HepG2 (cell line): ENCODE measurements around the gene CD300LG. TPM values are rescaled to one million over a fixed set of nuclear protein-coding genes. Genes with fewer than 3 reads are reported as not detected.

Source experiments
- BORCS8-MEF2B ChIP-seq: sonication (generic); formaldehyde crosslinking; IDR thresholded peaks from 2 replicates; pipeline ENCODE4 v1.8.0; 2022; ENCODE audit warnings: mild to moderate bottlenecking, missing genetic modification reagents
- CBFB ChIP-seq: sonication (generic); formaldehyde crosslinking; IDR thresholded peaks from 2 replicates; pipeline ENCODE4 v1.4.0; 2020; ENCODE audit warnings: missing genetic modification reagents
- CBX5 ChIP-seq: sonication (generic); formaldehyde crosslinking; IDR thresholded peaks from 2 replicates; pipeline ENCODE4 v1.4.0; 2020; ENCODE audit warnings: missing genetic modification reagents, borderline replicate concordance
- CREBL2 ChIP-seq: sonication (generic); formaldehyde crosslinking; IDR thresholded peaks from 2 replicates; pipeline ENCODE4 v1.8.1; 2023; ENCODE audit warnings: missing genetic modification reagents, mild to moderate bottlenecking, borderline replicate concordance
- DDIT3 ChIP-seq: sonication (generic); formaldehyde crosslinking; IDR thresholded peaks from 2 replicates; pipeline ENCODE4 v1.4.0; 2020; ENCODE audit warnings: mild to moderate bottlenecking, missing genetic modification reagents
- GRHL1 ChIP-seq: sonication (generic); formaldehyde crosslinking; conservative IDR thresholded peaks from 2 replicates; pipeline ENCODE4 v1.8.0; 2022; ENCODE audit warnings: missing genetic modification reagents
- HNRNPLL ChIP-seq: fragments of 200-400 bp; formaldehyde crosslinking; IDR thresholded peaks from 2 replicates; pipeline ENCODE4 v1.6.1; 2017; ENCODE audit warnings: mild to moderate bottlenecking, low read depth, low read length; ENCODE audit not compliant: poor library complexity, severe bottlenecking
- KLF6 ChIP-seq: IDR thresholded peaks from 2 replicates; pipeline ENCODE4 v1.8.0; 2016; ENCODE audit warnings: missing biosample characterization, missing genetic modification reagents
- MAFK ChIP-seq, 2 experiments: IDR thresholded peaks in 1 of 2; conservative IDR thresholded peaks in 1 of 2; 2 replicates each; pipeline ENCODE4 v1.6.1; 2011; ENCODE audit warnings: improper control_type of control experiment in 2 of 2, low read length in 2 of 2
- PRDM10 ChIP-seq: sonication (generic); formaldehyde crosslinking; IDR thresholded peaks from 2 replicates; pipeline ENCODE4 v1.4.0; 2020; ENCODE audit warnings: low read depth, missing genetic modification reagents
- PRDM15 ChIP-seq: sonication (generic); formaldehyde crosslinking; IDR thresholded peaks from 2 replicates; pipeline ENCODE4 v1.4.0; 2020; ENCODE audit warnings: missing genetic modification reagents
- SALL1 ChIP-seq: sonication (generic); formaldehyde crosslinking; IDR thresholded peaks from 2 replicates; pipeline ENCODE4 v1.8.0; 2022; ENCODE audit warnings: mild to moderate bottlenecking, missing genetic modification reagents
- ZKSCAN5 ChIP-seq: sonication (generic); formaldehyde crosslinking; IDR thresholded peaks from 2 replicates; pipeline ENCODE4 v1.5.1; 2020; ENCODE audit warnings: mild to moderate bottlenecking, missing genetic modification reagents
- ZMAT3 ChIP-seq: sonication (generic); formaldehyde crosslinking; conservative IDR thresholded peaks from 2 replicates; pipeline ENCODE4 v1.7.0; 2021; ENCODE audit warnings: missing genetic modification reagents
- ZNF350 ChIP-seq: sonication (generic); formaldehyde crosslinking; IDR thresholded peaks from 2 replicates; pipeline ENCODE4 v1.4.0; 2020; ENCODE audit warnings: mild to moderate bottlenecking, low read depth, missing genetic modification reagents, borderline replicate concordance
- ZNF766 ChIP-seq: sonication (generic); formaldehyde crosslinking; IDR thresholded peaks from 2 replicates; pipeline ENCODE4 v1.5.0; 2020; ENCODE audit warnings: missing genetic modification reagents, borderline replicate concordance
- polyA plus RNA-seq, 8 experiments: library from polyadenylated mRNA; depleted of rRNA in 3 of 8; stranded (reverse) in 7 of 8; unstranded in 1 of 8; fragments of >200 nt; fragmentation: Illumina TruSeq in 4 of 8; extraction: Trizol in 4 of 8; gene quantifications; 2 replicates each; pipeline versions ENCODE4 v1.2.1 to v1.2.3, GENCODE V29; 2011 to 2016; ENCODE audit warnings: low read depth in 4 of 8, missing spikeins in 1 of 8, mixed read lengths in 1 of 8; ENCODE audit not compliant: insufficient read depth in 1 of 8
- total RNA-seq, 5 experiments: library from RNA; depleted of rRNA; stranded (reverse); fragments of >200 nt; fragmentation: Illumina TruSeq; extraction: Trizol; gene quantifications; 2 replicates each; pipeline ENCODE4 v1.2.3, GENCODE V29; 2016; ENCODE audit warnings: low read depth in 1 of 5

CD300LG gene
- total and polyA plus RNA-seq, 2 of the 13 experiments (the other 11 are each of a cell fraction or from before 2014, with no cell fraction given), result not detected

GRCh38 chr17:43878260-43879175, 31.5 kb downstream of the CD300LG start (continued):
- TF ChIP-seq GRHL1 (CRISPR knock-in tag), result no peak
- no peak for TF ChIP-seq MAFK (conservative IDR thresholded peaks at IDR 0.05 in 1 of 2, IDR thresholded peaks at IDR 0.05 in 1 of 2; ENCODE audit: low read length in 2 of 2)
- TF ChIP-seq PRDM10 (CRISPR knock-in tag), result no peak
- 0 out of 2 replicates have a peak, but pooled peaks have one; percentile 30 for TF ChIP-seq CREBL2
- no peak for TF ChIP-seq ZNF766 (CRISPR knock-in tag)
- peak; percentile 54 for TF ChIP-seq HNRNPLL
- TF ChIP-seq KLF6 (CRISPR knock-in tag), result no peak
- 0 out of 2 replicates have a peak, but pooled peaks have one; percentile 28 for TF ChIP-seq CBFB
- TF ChIP-seq ZKSCAN5, result no peak
- TF ChIP-seq SALL1 (CRISPR knock-in tag), result peak; percentile 45; the same call in 1 of the 2 replicates
- peak; percentile 55; the same call in 1 of the 2 replicates for TF ChIP-seq BORCS8-MEF2B (CRISPR knock-in tag)
- TF ChIP-seq DDIT3 (CRISPR knock-in tag), result no peak
- TF ChIP-seq CBX5 (CRISPR knock-in tag), result peak; percentile 59; the same call in 1 of the 2 replicates
- TF ChIP-seq ZNF350 (CRISPR knock-in tag), result peak; percentile 41; the same call in 1 of the 2 replicates
- TF ChIP-seq PRDM15 (CRISPR knock-in tag), result no peak
- TF ChIP-seq ZMAT3 (CRISPR knock-in tag), result no peak
